SK-N-SH treated with all-trans-retinoic acid at 6 μM for 48 hours (cell line): ENCODE data around the gene SCN2B.

ENCODE experiments used
- CSDC2 ChIP-seq: fragments of 250-450 bp; sonication (Bioruptor Pico); IDR thresholded peaks from 2 replicates; pipeline ENCODE4 v1.5.0; 2020; ENCODE audit warnings: mild to moderate bottlenecking, moderate library complexity
- ESRRG ChIP-seq: fragments of 250-450 bp; sonication (Bioruptor Pico); IDR thresholded peaks from 2 replicates; pipeline ENCODE4 v1.6.1; 2021; ENCODE audit warnings: mild to moderate bottlenecking
- GLIS3 ChIP-seq: fragments of 250-450 bp; sonication (Bioruptor Pico); IDR thresholded peaks from 2 replicates; pipeline ENCODE4 v1.5.0; 2020; ENCODE audit warnings: mild to moderate bottlenecking, moderate library complexity
- PPARA ChIP-seq: fragments of 250-450 bp; sonication (Bioruptor Pico); IDR thresholded peaks from 2 replicates; pipeline ENCODE4 v1.5.0; 2020; ENCODE audit warnings: mild to moderate bottlenecking, borderline replicate concordance
- SNAI2 ChIP-seq: fragments of 250-450 bp; sonication (Bioruptor Pico); IDR thresholded peaks from 2 replicates; pipeline ENCODE4 v1.5.0; 2020; ENCODE audit warnings: mild to moderate bottlenecking, moderate library complexity
- ZC3H10 ChIP-seq: fragments of 250-450 bp; sonication (Bioruptor Pico); IDR thresholded peaks from 2 replicates; pipeline ENCODE4 v1.5.1; 2021; ENCODE audit warnings: mild to moderate bottlenecking, moderate library complexity
- ZFP3 ChIP-seq: fragments of 250-450 bp; sonication (Bioruptor Pico); IDR thresholded peaks from 2 replicates; pipeline ENCODE4 v1.5.0; 2020; ENCODE audit warnings: mild to moderate bottlenecking, moderate library complexity
- ZFP30 ChIP-seq: fragments of 450-650 bp; formaldehyde crosslinking; IDR thresholded peaks from 2 replicates; pipeline ENCODE4 v1.5.0; 2022; ENCODE audit warnings: mild to moderate bottlenecking, moderate library complexity
- ZNF565 ChIP-seq: fragments of 450-650 bp; formaldehyde crosslinking; conservative IDR thresholded peaks from 2 replicates; pipeline ENCODE4 v1.5.0; 2020; ENCODE audit warnings: low read depth, mild to moderate bottlenecking, moderate library complexity
- ZNF70 ChIP-seq: fragments of 450-650 bp; formaldehyde crosslinking; IDR thresholded peaks from 2 replicates; pipeline ENCODE4 v1.5.0; 2020; ENCODE audit warnings: mild to moderate bottlenecking, moderate library complexity
- TF ChIP-seq, protein P1 (sequence below): fragments of 250-450 bp; sonication (Bioruptor Pico); IDR thresholded peaks from 2 replicates; pipeline ENCODE4 v1.5.0; 2020; ENCODE audit warnings: mild to moderate bottlenecking, moderate library complexity
- TF ChIP-seq, protein P2 (sequence below): fragments of 250-450 bp; sonication (Bioruptor Pico); IDR thresholded peaks from 2 replicates; pipeline ENCODE4 v1.5.1; 2021; ENCODE audit warnings: mild to moderate bottlenecking, moderate library complexity
- TF ChIP-seq, protein P3 (sequence below): fragments of 250-450 bp; sonication (Bioruptor Pico); IDR thresholded peaks from 2 replicates; pipeline ENCODE4 v1.8.0; 2020; ENCODE audit warnings: mild to moderate bottlenecking, moderate library complexity, borderline replicate concordance
- TF ChIP-seq, protein P4 (sequence below): fragments of 250-450 bp; sonication (Bioruptor Pico); IDR thresholded peaks from 2 replicates; pipeline ENCODE4 v1.5.1; 2020; ENCODE audit warnings: low read depth, mild to moderate bottlenecking, moderate library complexity

DNA sequence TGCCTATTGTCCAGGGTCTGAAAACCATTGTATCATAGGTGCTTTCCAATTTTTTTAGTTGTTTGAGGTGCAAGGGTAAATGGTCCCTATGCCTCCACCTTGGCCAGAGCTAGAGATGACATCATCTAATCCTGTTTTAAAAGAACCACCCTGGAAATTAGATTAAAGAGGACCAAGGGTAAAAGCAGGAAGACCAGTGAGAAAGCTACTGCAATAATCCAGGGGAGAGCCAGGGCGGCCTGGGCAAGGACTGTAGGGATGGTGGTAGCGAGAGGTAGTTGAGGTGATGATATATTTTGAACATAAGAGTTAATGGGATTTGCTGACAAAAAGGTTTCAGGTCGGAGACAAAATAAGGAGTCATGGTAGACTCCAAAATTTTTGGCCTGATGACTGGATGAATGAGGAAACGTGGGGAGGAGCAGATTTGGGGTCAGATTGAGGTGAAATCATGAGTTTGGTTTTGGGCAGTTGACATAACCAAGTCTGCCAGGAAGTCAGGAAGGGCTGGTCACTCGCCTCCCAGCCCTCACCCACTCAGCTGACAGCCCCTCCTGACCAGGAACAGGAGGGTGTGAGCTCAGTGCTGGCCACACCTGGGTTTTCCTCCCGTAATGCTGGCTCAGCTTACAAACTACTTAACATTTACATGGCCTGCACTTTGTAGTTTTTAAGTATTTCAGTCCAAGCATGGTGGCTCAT, 46.8 kb downstream of the SCN2B start:
- no peak for TF ChIP-seq ZNF565 (CRISPR knock-in tag)
- TF ChIP-seq, protein P1, sequence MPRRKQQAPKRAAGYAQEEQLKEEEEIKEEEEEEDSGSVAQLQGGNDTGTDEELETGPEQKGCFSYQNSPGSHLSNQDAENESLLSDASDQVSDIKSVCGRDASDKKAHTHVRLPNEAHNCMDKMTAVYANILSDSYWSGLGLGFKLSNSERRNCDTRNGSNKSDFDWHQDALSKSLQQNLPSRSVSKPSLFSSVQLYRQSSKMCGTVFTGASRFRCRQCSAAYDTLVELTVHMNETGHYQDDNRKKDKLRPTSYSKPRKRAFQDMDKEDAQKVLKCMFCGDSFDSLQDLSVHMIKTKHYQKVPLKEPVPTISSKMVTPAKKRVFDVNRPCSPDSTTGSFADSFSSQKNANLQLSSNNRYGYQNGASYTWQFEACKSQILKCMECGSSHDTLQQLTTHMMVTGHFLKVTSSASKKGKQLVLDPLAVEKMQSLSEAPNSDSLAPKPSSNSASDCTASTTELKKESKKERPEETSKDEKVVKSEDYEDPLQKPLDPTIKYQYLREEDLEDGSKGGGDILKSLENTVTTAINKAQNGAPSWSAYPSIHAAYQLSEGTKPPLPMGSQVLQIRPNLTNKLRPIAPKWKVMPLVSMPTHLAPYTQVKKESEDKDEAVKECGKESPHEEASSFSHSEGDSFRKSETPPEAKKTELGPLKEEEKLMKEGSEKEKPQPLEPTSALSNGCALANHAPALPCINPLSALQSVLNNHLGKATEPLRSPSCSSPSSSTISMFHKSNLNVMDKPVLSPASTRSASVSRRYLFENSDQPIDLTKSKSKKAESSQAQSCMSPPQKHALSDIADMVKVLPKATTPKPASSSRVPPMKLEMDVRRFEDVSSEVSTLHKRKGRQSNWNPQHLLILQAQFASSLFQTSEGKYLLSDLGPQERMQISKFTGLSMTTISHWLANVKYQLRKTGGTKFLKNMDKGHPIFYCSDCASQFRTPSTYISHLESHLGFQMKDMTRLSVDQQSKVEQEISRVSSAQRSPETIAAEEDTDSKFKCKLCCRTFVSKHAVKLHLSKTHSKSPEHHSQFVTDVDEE (CRISPR knock-in tag) = no peak
- TF ChIP-seq ZNF70 (CRISPR knock-in tag) = no peak
- TF ChIP-seq, protein P2, sequence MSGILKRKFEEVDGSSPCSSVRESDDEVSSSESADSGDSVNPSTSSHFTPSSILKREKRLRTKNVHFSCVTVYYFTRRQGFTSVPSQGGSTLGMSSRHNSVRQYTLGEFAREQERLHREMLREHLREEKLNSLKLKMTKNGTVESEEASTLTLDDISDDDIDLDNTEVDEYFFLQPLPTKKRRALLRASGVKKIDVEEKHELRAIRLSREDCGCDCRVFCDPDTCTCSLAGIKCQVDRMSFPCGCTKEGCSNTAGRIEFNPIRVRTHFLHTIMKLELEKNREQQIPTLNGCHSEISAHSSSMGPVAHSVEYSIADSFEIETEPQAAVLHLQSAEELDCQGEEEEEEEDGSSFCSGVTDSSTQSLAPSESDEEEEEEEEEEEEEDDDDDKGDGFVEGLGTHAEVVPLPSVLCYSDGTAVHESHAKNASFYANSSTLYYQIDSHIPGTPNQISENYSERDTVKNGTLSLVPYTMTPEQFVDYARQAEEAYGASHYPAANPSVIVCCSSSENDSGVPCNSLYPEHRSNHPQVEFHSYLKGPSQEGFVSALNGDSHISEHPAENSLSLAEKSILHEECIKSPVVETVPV (CRISPR knock-in tag) = no peak
- no peak for TF ChIP-seq ESRRG (CRISPR knock-in tag)
- TF ChIP-seq, protein P3, sequence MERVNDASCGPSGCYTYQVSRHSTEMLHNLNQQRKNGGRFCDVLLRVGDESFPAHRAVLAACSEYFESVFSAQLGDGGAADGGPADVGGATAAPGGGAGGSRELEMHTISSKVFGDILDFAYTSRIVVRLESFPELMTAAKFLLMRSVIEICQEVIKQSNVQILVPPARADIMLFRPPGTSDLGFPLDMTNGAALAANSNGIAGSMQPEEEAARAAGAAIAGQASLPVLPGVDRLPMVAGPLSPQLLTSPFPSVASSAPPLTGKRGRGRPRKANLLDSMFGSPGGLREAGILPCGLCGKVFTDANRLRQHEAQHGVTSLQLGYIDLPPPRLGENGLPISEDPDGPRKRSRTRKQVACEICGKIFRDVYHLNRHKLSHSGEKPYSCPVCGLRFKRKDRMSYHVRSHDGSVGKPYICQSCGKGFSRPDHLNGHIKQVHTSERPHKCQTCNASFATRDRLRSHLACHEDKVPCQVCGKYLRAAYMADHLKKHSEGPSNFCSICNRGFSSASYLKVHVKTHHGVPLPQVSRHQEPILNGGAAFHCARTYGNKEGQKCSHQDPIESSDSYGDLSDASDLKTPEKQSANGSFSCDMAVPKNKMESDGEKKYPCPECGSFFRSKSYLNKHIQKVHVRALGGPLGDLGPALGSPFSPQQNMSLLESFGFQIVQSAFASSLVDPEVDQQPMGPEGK = no peak
- TF ChIP-seq, protein P4, sequence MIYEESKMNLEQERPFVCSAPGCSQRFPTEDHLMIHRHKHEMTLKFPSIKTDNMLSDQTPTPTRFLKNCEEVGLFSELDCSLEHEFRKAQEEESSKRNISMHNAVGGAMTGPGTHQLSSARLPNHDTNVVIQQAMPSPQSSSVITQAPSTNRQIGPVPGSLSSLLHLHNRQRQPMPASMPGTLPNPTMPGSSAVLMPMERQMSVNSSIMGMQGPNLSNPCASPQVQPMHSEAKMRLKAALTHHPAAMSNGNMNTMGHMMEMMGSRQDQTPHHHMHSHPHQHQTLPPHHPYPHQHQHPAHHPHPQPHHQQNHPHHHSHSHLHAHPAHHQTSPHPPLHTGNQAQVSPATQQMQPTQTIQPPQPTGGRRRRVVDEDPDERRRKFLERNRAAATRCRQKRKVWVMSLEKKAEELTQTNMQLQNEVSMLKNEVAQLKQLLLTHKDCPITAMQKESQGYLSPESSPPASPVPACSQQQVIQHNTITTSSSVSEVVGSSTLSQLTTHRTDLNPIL (CRISPR knock-in tag) = no peak
- TF ChIP-seq ZC3H10 (CRISPR knock-in tag) = no peak
- TF ChIP-seq GLIS3 (CRISPR knock-in tag) = no peak
- TF ChIP-seq CSDC2 (CRISPR knock-in tag) = no peak
- no peak for TF ChIP-seq ZFP30 (CRISPR knock-in tag)
- no peak for TF ChIP-seq ZFP3 (CRISPR knock-in tag)
- TF ChIP-seq SNAI2 (CRISPR knock-in tag) = no peak
- TF ChIP-seq PPARA (CRISPR knock-in tag) = no peak
